Lung (tissue), 12 donors: ENCODE data around the gene RTL5. TPM values are rescaled to one million over a fixed set of nuclear protein-coding genes. Genes with fewer than 3 reads are reported as not detected.
A peak's percentile ranks its signal among the peaks of the same experiment; 100 is the strongest.

Source experiments
- ATAC-seq: fragments of 200-7000 bp; cut with Tn5 transposase; one replicate; pipeline ENCODE4 v1.9.1; 2020; ENCODE audit warnings: moderate number of reproducible peaks; ENCODE audit not compliant: insufficient read depth, low FRiP score
- DNase-seq, 3 donors: peaks; one replicate each; pipeline ENCODE4 v3.0.0-alpha.2; 2013 to 2017
- H3K27ac ChIP-seq, 2 donors: one replicate each; pipeline ENCODE4 v1.5.1; 2013; ENCODE audit warnings: mild to moderate bottlenecking in 2 of 2, moderate library complexity in 2 of 2, control low read depth in 1 of 2, inconsistent platforms in 1 of 2, low read depth in 1 of 2, low read length in 1 of 2
- H3K27me3 ChIP-seq, 3 donors: one replicate each; pipeline ENCODE4 v1.5.1; 2013; ENCODE audit warnings: low read length in 2 of 3; ENCODE audit not compliant: control insufficient read depth in 3 of 3, insufficient read depth in 3 of 3
- H3K36me3 ChIP-seq, 4 donors: one replicate each; pipeline ENCODE4 v1.5.1; 2013; ENCODE audit warnings: low read length in 4 of 4, mild to moderate bottlenecking in 1 of 4, moderate library complexity in 1 of 4; ENCODE audit not compliant: control insufficient read depth in 4 of 4, insufficient read depth in 4 of 4
- H3K4me1 ChIP-seq, 5 donors: one replicate each; pipeline ENCODE4 v1.5.1; 2013; ENCODE audit warnings: low read length in 5 of 5, mild to moderate bottlenecking in 2 of 5, moderate library complexity in 1 of 5; ENCODE audit not compliant: control insufficient read depth in 5 of 5, insufficient read depth in 5 of 5
- H3K4me3 ChIP-seq: one replicate; pipeline ENCODE4 v1.5.1; 2013; ENCODE audit warnings: mild to moderate bottlenecking, control low read depth, moderate library complexity
- H3K9ac ChIP-seq, 2 donors: one replicate each; pipeline ENCODE4 v1.5.1; 2013; ENCODE audit warnings: low read length in 2 of 2, control low read depth in 1 of 2; ENCODE audit not compliant: insufficient read depth in 1 of 2
- H3K9me3 ChIP-seq, 4 donors: one replicate each; pipeline ENCODE4 v1.5.1; 2013; ENCODE audit warnings: low read length in 3 of 4, mild to moderate bottlenecking in 1 of 4, moderate library complexity in 1 of 4; ENCODE audit not compliant: control insufficient read depth in 4 of 4, insufficient read depth in 3 of 4
- CTCF ChIP-seq: IDR thresholded peaks from 2 replicates; pipeline ENCODE4 v1.5.1; 2012; ENCODE audit warnings: mild to moderate bottlenecking; ENCODE audit errors: control extremely low read depth, extremely low read depth
- WGBS, 2 donors: extraction: QIAGEN DNeasy Blood & Tissue Kit; methylation state at CpG; one replicate each; pipeline ENCODE4 v1.1.7; 2013; 5-methylcytosine and 5-hydroxymethylcytosine counted together
- polyA plus RNA-seq, 2 donors: library from polyadenylated mRNA; stranded (reverse); fragments of 200-250 nt; gene quantifications; one replicate each; pipeline ENCODE4 v1.2.1, GENCODE V29; 2013
- total RNA-seq, 2 donors: library from RNA; depleted of rRNA in 1 of 2; stranded (reverse); fragments of >200 nt in 1 of 2; gene quantifications; one replicate each; pipeline ENCODE4 v1.2.1, GENCODE V29; 2014 to 2021
- donor health status: control.
- donor health status: control.
- donor health status: Bipolar disorder and iron deficiency.
- donor health status: healthy.
- donor health status: DM: yes; HTN: yes; CAD: no.

RTL5 gene
- total and polyA plus RNA-seq, 4 donors: 2.8 to 8.3 (median 5.6) TPM

GRCh38 chrX:72127332-72127731 is 4.4 kb downstream of the RTL5 start:
- no peak for TF ChIP-seq CTCF
- DNase-seq (no peak), ATAC-seq (no peak)
- 43 to 44% methylated on average over 3 of the region's 3 CpGs for WGBS, 2 donors
- H3K9me3 ChIP-seq: peaks cover 0 to 4% (median 0%) of the 10 kb centered on the region in 4 donors
- peaks cover 0 to 11% (median 0%) of the 10 kb centered on the region in 3 donors for H3K27me3 ChIP-seq
- H3K4me3 ChIP-seq: no peak overlapping the region
- no peak overlapping the region for H3K9ac ChIP-seq
- no peaks in the 10 kb centered on the region for H3K36me3 ChIP-seq
- H3K4me1 ChIP-seq: peaks cover 0 to 48% (median 18%) of the 10 kb centered on the region in 5 donors
- no peak overlapping the region for H3K27ac ChIP-seq

- H3K9ac ChIP-seq: no peak overlapping the region
- peak; percentile 78 for TF ChIP-seq CTCF
- peaks cover 0 to 4% (median 0%) of the 10 kb centered on the region in 4 donors for H3K9me3 ChIP-seq
- H3K4me1 ChIP-seq: peaks cover 0 to 46% (median 18%) of the 10 kb centered on the region in 5 donors
- no peak overlapping the region for H3K27ac ChIP-seq
- no peaks in the 10 kb centered on the region for H3K36me3 ChIP-seq
- WGBS, 2 donors: 18 to 19% methylated on average over 9 of the region's 9 CpGs
- DNase-seq (peak; percentile 88 to 94 (median 91)), ATAC-seq (peak; percentile 78)
- H3K27me3 ChIP-seq: peaks cover 0 to 11% (median 4%) of the 10 kb centered on the region in 3 donors
- H3K4me3 ChIP-seq: no peak overlapping the region
Observed at GRCh38 chrX:72126539-72127140, 5.1 kb downstream of the RTL5 start.

GRCh38 chrX:72126048-72126415 is 5.7 kb downstream of the RTL5 start:
- TF ChIP-seq CTCF: no peak
- WGBS, 2 donors: 28 to 38% methylated on average over 3 of the region's 3 CpGs
- peaks cover 0 to 4% (median 0%) of the 10 kb centered on the region in 4 donors for H3K9me3 ChIP-seq
- peaks cover 0 to 52% (median 19%) of the 10 kb centered on the region in 5 donors for H3K4me1 ChIP-seq
- no peak overlapping the region for H3K4me3 ChIP-seq
- peak in 2 of 3 donors; percentile 39 to 52 for DNase-seq
- H3K36me3 ChIP-seq: no peaks in the 10 kb centered on the region
- ATAC-seq: no peak
- peaks cover 0 to 11% (median 4%) of the 10 kb centered on the region in 3 donors for H3K27me3 ChIP-seq
- no peak overlapping the region for H3K9ac ChIP-seq
- H3K27ac ChIP-seq: peak overlapping the region in 1 of 2 donors; percentile 49
